Ovary (tissue), 9 donors: ENCODE data around the gene TAB3. TPM values are rescaled to one million over a fixed set of nuclear protein-coding genes. Genes with fewer than 3 reads are reported as not detected.

Experiments
- DNase-seq, 5 donors: peaks; one replicate each; pipeline ENCODE4 v3.0.0-alpha.2; 2019 to 2020
- H3K27ac ChIP-seq, 2 donors: fragments of 200-600 bp; one replicate each; pipeline versions ENCODE4 v1.5.1 to v1.8.0; 2019 to 2022
- H3K27me3 ChIP-seq: fragments of 200-600 bp; one replicate; pipeline ENCODE4 v1.8.0; 2022
- H3K36me3 ChIP-seq: fragments of 200-600 bp; sonication (generic); one replicate; pipeline ENCODE4 v1.5.1; 2019
- H3K4me1 ChIP-seq: one replicate; pipeline ENCODE4 v1.8.1; 2013; ENCODE audit warnings: mild to moderate bottlenecking, moderate library complexity; ENCODE audit not compliant: insufficient read depth
- H3K4me3 ChIP-seq: fragments of 200-600 bp; sonication (generic); one replicate; pipeline ENCODE4 v1.5.1; 2017
- H3K9me3 ChIP-seq, 2 donors: fragments of 200-600 bp in 1 of 2; sonication (generic) in 1 of 2; one replicate each; pipeline versions ENCODE4 v1.5.1 to v1.8.1; 2013 to 2019; ENCODE audit warnings: mild to moderate bottlenecking in 1 of 2, moderate library complexity in 1 of 2
- CTCF ChIP-seq, 3 donors: fragments of 450-650 bp in 2 of 3; fragments of 200-600 bp in 1 of 3; IDR thresholded peaks; one replicate each; pipeline versions ENCODE4 v1.5.1 to v1.8.0; 2016 to 2022; ENCODE audit warnings: antibody characterized with exemption in 3 of 3, mild to moderate bottlenecking in 1 of 3
- EP300 ChIP-seq: sonication (generic); formaldehyde crosslinking; IDR thresholded peaks from one replicate; pipeline ENCODE4 v1.6.1; 2017; ENCODE audit warnings: antibody characterized with exemption
- POLR2A ChIP-seq: fragments of 450-650 bp; IDR thresholded peaks from one replicate; pipeline ENCODE4 v1.6.1; 2017; ENCODE audit warnings: antibody characterized with exemption, mild to moderate bottlenecking, moderate library complexity
- WGBS, 3 donors: extraction: QIAGEN DNeasy Blood & Tissue Kit in 1 of 3; methylation state at CpG; one replicate each; pipeline versions ENCODE4 v1.1.5 to v1.1.7; 2013 to 2017; 5-methylcytosine and 5-hydroxymethylcytosine counted together
- intact Hi-C, 4 donors: fragments of 100-400 bp; cut with DNase I; formaldehyde crosslinking; loops; one replicate each; pipeline versions ENCODE4 v1.11.0 to v1.15.1; 2022 to 2023
- polyA plus RNA-seq, 2 donors: library from polyadenylated mRNA; stranded (reverse); fragments of 200-250 nt in 1 of 2; fragments of 350-450 nt in 1 of 2; fragmentation: Illumina TruSeq in 1 of 2; extraction: RNeasy Lipid Tissue Mini Kit (QIAGEN cat#74804) in 1 of 2; gene quantifications; one replicate each; pipeline ENCODE4 v1.2.3, GENCODE V29; 2013 to 2014
- total RNA-seq, 7 donors: library from RNA; depleted of rRNA in 2 of 7; stranded (reverse); fragments of >200 nt in 2 of 7; fragmentation: NEBNext Ultra II Directional in 3 of 7; extraction: Animal tissue kit (Norgen Biotek cat#: 25700) in 3 of 7; gene quantifications; one replicate each; pipeline versions ENCODE4 v1.1.0 to v1.2.4, GENCODE V29; 2016 to 2023
- donor health status: DM: no; HTN: no; CAD: no; lungs with moderate emphysema.
- donor health status: DM: no; HTN: no; CAD: no.
- donor health status: Bipolar disorder and iron deficiency.
- donor health status: DM: yes; HTN: yes; CAD: no.
- donor health status: DM: no; HTN: no; CAD: no.
- donor health status: DM: yes; HTN: yes; CAD: no.

Gene TAB3
- total and polyA plus RNA-seq, 9 donors, result 7.8 to 29.5 (median 21.0) TPM

GRCh38 chrX:30930679-30931078 is 41.6 kb upstream of the TAB3 start:
- no peak overlapping the region for H3K4me3 ChIP-seq
- no peaks in the 10 kb centered on the region for H3K9me3 ChIP-seq
- no peak for DNase-seq
- WGBS, 3 donors, result 58 to 68% (median 62%) methylated on average over 6 of the region's 6 CpGs
- intact Hi-C loops, result loop anchor here in 1 of 4 donors (1.0 kb wide), 1 partner anchor 22 kb away; no protein-coding TSS in a partner anchor
- H3K4me1 ChIP-seq, result no peaks in the 10 kb centered on the region
- H3K27ac ChIP-seq, result no peak overlapping the region
- no peaks in the 10 kb centered on the region for H3K36me3 ChIP-seq
- TF ChIP-seq CTCF (IDR thresholded peaks at IDR 0.05) (no peak), POLR2A (no peak), EP300 (no peak)
- H3K27me3 ChIP-seq, result no peaks in the 10 kb centered on the region

GRCh38 chrX:30930143-30930542 is 41.1 kb upstream of the TAB3 start:
- no peaks in the 10 kb centered on the region for H3K9me3 ChIP-seq
- no peak overlapping the region for H3K4me3 ChIP-seq
- no peak for DNase-seq
- no peaks in the 10 kb centered on the region for H3K36me3 ChIP-seq
- WGBS, 3 donors, result 59 to 81% (median 62%) methylated on average over 1 of the region's 1 CpG
- H3K4me1 ChIP-seq, result no peaks in the 10 kb centered on the region
- H3K27me3 ChIP-seq, result no peaks in the 10 kb centered on the region
- intact Hi-C loops, result loop anchor here in 1 of 4 donors (1.0 kb wide), 1 partner anchor 22 kb away; no protein-coding TSS in a partner anchor
- TF ChIP-seq POLR2A, result no peak
- no peak for TF ChIP-seq EP300
- no peak for TF ChIP-seq CTCF (IDR thresholded peaks at IDR 0.05)
- no peak overlapping the region for H3K27ac ChIP-seq

- TF ChIP-seq POLR2A (no peak), CTCF (IDR thresholded peaks at IDR 0.05) (no peak), EP300 (no peak)
- no peak for DNase-seq
- no peaks in the 10 kb centered on the region for H3K36me3 ChIP-seq
- H3K9me3 ChIP-seq, result no peaks in the 10 kb centered on the region
- 77 to 85% (median 82%) methylated on average over 3 of the region's 3 CpGs for WGBS, 3 donors
- H3K27me3 ChIP-seq, result no peaks in the 10 kb centered on the region
- H3K4me3 ChIP-seq, result no peak overlapping the region
- no peak overlapping the region for H3K27ac ChIP-seq
- intact Hi-C loops, result no loop called here
- no peaks in the 10 kb centered on the region for H3K4me1 ChIP-seq
Measured at GRCh38 chrX:30920271-30920670, 31.2 kb upstream of the TAB3 start.

GRCh38 chrX:30918480-30918879 is 29.4 kb upstream of the TAB3 start:
- Histone ChIP-seq H3K36me3 (no peaks in the 10 kb centered on the region), H3K27me3 (no peaks in the 10 kb centered on the region), H3K27ac (no peak overlapping the region), H3K9me3 (no peaks in the 10 kb centered on the region), H3K4me1 (no peaks in the 10 kb centered on the region), H3K4me3 (no peak overlapping the region)
- intact Hi-C loops, result no loop called here
- DNase-seq, result no peak
- 72 to 86% (median 86%) methylated on average over 1 of the region's 1 CpG for WGBS, 3 donors
- TF ChIP-seq CTCF (IDR thresholded peaks at IDR 0.05) (no peak), POLR2A (no peak), EP300 (no peak)

- WGBS, 3 donors, result 81 to 85% (median 83%) methylated on average over 2 of the region's 2 CpGs
- DNase-seq, result no peak
- H3K9me3 ChIP-seq, result no peaks in the 10 kb centered on the region
- H3K27me3 ChIP-seq, result no peaks in the 10 kb centered on the region
- no peaks in the 10 kb centered on the region for H3K36me3 ChIP-seq
- no peak overlapping the region for H3K4me3 ChIP-seq
- H3K27ac ChIP-seq, result no peak overlapping the region
- H3K4me1 ChIP-seq, result no peaks in the 10 kb centered on the region
- intact Hi-C loops, result no loop called here
- TF ChIP-seq POLR2A, result no peak
- TF ChIP-seq EP300, result no peak
- TF ChIP-seq CTCF (IDR thresholded peaks at IDR 0.05), result no peak
Measured at GRCh38 chrX:30913492-30913891, 24.4 kb upstream of the TAB3 start.
